Esophagus squamous epithelium (tissue), 4 donors: Measurements from ENCODE around the gene DCBLD1.

Experiments
- CTCF ChIP-seq, 6 experiments: fragments of 450-650 bp in 4 of 6; fragments of 200-600 bp in 2 of 6; sonication (generic) in 2 of 6; IDR thresholded peaks; one replicate each; pipeline ENCODE4 v1.5.1; 2016 to 2019; ENCODE audit warnings: antibody characterized with exemption in 6 of 6, mild to moderate bottlenecking in 4 of 6, moderate library complexity in 4 of 6
- POLR2A ChIP-seq, 4 donors: fragments of 450-650 bp; IDR thresholded peaks; one replicate each; pipeline ENCODE4 v1.6.1; 2017; ENCODE audit warnings: antibody characterized with exemption in 4 of 4, mild to moderate bottlenecking in 4 of 4, moderate library complexity in 3 of 4

- TF ChIP-seq CTCF (IDR thresholded peaks at IDR 0.05), result no peak
- TF ChIP-seq POLR2A (IDR thresholded peaks at IDR 0.05), result no peak
These were observed 26.2 kb upstream of the DCBLD1 start for GRCh38 chr6:117456250-117456649.
